Stomach smooth muscle (tissue), 2 donors: Measurements from ENCODE around the gene PDZD2.

Experiments used
- H3K27ac ChIP-seq: one replicate; pipeline ENCODE4 v1.7.0; 2013; ENCODE audit warnings: mild to moderate bottlenecking, low read length, inconsistent platforms
- H3K27me3 ChIP-seq, 2 donors: one replicate each; pipeline ENCODE4 v1.7.0; 2013; ENCODE audit warnings: low read length in 2 of 2; ENCODE audit not compliant: insufficient read depth in 2 of 2, control insufficient read depth in 1 of 2
- H3K36me3 ChIP-seq, 2 donors: one replicate each; pipeline ENCODE4 v1.7.0; 2013; ENCODE audit warnings: low read length in 2 of 2; ENCODE audit not compliant: control insufficient read depth in 2 of 2, insufficient read depth in 2 of 2
- H3K4me1 ChIP-seq: one replicate; pipeline ENCODE4 v1.7.0; 2013; ENCODE audit warnings: low read length; ENCODE audit not compliant: control insufficient read depth, insufficient read depth
- H3K4me3 ChIP-seq, 2 donors: one replicate each; pipeline ENCODE4 v1.7.0; 2013; ENCODE audit warnings: low read length in 2 of 2
- H3K9ac ChIP-seq, 2 donors: one replicate each; pipeline ENCODE4 v1.7.0; 2013; ENCODE audit warnings: low read length in 2 of 2, mild to moderate bottlenecking in 1 of 2
- H3K9me3 ChIP-seq, 2 donors: one replicate each; pipeline ENCODE4 v1.7.0; 2013; ENCODE audit warnings: low read length in 2 of 2; ENCODE audit not compliant: control insufficient read depth in 2 of 2
- donor health status: healthy.
- donor health status: Pancreatic carcinoma.

The PDZD2 gene

GRCh38 chr5:31944684-31945445, 305.9 kb downstream of the PDZD2 start:
- no peak overlapping the region for H3K9ac ChIP-seq
- no peaks in the 10 kb centered on the region for H3K9me3 ChIP-seq
- H3K4me1 ChIP-seq = peaks cover 22% of the 10 kb centered on the region
- no peak overlapping the region for H3K4me3 ChIP-seq
- no peak overlapping the region for H3K27ac ChIP-seq
- H3K36me3 ChIP-seq = no peaks in the 10 kb centered on the region
- no peaks in the 10 kb centered on the region for H3K27me3 ChIP-seq

- Histone ChIP-seq H3K9me3 (no peaks in the 10 kb centered on the region), H3K4me3 (no peak overlapping the region), H3K9ac (no peak overlapping the region), H3K4me1 (peaks cover 11% of the 10 kb centered on the region), H3K36me3 (no peaks in the 10 kb centered on the region), H3K27ac (no peak overlapping the region), H3K27me3 (no peaks in the 10 kb centered on the region)
These were observed 309.1 kb downstream of the PDZD2 start for GRCh38 chr5:31948006-31948405.

DNA sequence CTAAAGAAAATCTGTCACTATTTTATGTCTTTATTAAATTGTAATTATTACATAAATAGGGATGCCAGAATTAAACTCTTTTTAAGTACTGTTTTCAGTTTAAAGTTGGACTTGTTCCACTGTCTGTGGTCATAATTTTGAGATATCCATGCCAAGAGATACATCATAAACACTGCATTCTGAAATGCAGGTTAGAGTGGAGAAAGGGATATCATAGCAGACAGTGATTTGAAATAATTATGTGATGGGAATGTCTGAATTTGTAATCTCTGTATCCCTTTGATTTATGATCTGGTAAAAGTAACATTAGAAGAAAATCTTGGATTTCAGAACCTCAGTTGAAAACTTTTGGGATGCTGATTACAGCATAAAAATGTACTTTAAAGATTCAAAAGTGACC, 313.1 kb downstream of the PDZD2 start:
- H3K9ac ChIP-seq = no peak overlapping the region
- H3K4me1 ChIP-seq = peaks cover 2% of the 10 kb centered on the region
- H3K27ac ChIP-seq = no peak overlapping the region
- H3K9me3 ChIP-seq = no peaks in the 10 kb centered on the region
- no peaks in the 10 kb centered on the region for H3K27me3 ChIP-seq
- H3K4me3 ChIP-seq = no peak overlapping the region
- no peaks in the 10 kb centered on the region for H3K36me3 ChIP-seq

GRCh38 chr5:31954091-31954490, 315.2 kb downstream of the PDZD2 start:
- Histone ChIP-seq H3K27me3 (no peaks in the 10 kb centered on the region), H3K4me3 (no peak overlapping the region), H3K4me1 (peaks cover 3% of the 10 kb centered on the region), H3K36me3 (no peaks in the 10 kb centered on the region), H3K27ac (no peak overlapping the region), H3K9me3 (no peaks in the 10 kb centered on the region), H3K9ac (no peak overlapping the region)

DNA sequence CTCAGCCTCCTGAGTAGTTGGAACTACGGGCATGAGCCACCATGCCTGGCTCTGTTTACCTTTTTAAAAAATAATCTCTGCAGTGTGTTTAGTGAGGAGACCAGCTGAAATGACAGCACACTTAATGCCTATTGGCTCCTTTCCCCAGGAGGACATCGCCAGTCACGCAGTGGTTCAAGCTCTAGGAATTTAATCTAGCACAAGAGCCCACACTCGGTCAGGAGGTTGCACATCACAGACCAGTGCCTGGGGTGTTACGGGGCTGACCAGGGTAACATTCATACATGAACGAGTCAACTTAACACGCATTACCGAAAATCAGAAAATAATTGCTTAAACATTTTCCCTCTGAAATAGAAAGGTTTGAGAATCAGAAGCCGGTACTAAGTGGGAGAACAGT, 318.2 kb downstream of the PDZD2 start:
- peaks cover 4% of the 10 kb centered on the region for H3K4me1 ChIP-seq
- no peaks in the 10 kb centered on the region for H3K27me3 ChIP-seq
- peak overlapping the region in 1 of 2 donors; percentile 10 for H3K4me3 ChIP-seq
- H3K9me3 ChIP-seq = no peaks in the 10 kb centered on the region
- H3K27ac ChIP-seq = no peak overlapping the region
- H3K36me3 ChIP-seq = no peaks in the 10 kb centered on the region
- no peak overlapping the region for H3K9ac ChIP-seq

DNA sequence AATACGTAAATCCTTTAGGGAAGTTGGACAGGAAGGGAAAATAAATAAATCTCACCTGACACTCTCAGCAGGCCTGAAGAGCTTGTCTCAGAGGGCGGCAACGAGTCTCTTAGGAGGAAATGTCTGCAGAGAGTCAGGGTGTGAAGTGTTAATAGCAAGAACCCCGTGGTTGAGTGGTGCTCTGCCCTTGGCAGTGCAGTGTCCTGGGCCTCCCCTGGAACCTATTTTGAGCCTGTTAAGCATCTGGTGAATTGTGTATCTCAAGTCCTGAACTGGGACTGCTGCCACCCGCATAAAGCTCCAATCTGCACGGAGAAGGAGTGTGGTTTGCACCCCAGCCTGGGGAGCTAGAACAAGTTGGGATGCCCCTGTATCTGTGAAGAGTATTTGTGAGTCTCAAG, 323.4 kb downstream of the PDZD2 start:
- Histone ChIP-seq H3K9me3 (no peaks in the 10 kb centered on the region), H3K4me3 (peak overlapping the region; percentile 29 to 40), H3K4me1 (peaks cover 32% of the 10 kb centered on the region), H3K27ac (peak overlapping the region; percentile 62), H3K27me3 (no peaks in the 10 kb centered on the region), H3K36me3 (no peaks in the 10 kb centered on the region), H3K9ac (peak overlapping the region in 1 of 2 donors; percentile 21)

- H3K4me1 ChIP-seq = peaks cover 33% of the 10 kb centered on the region
- H3K4me3 ChIP-seq = peak overlapping the region in 1 of 2 donors; percentile 40
- no peaks in the 10 kb centered on the region for H3K36me3 ChIP-seq
- peak overlapping the region in 1 of 2 donors; percentile 21 for H3K9ac ChIP-seq
- H3K27ac ChIP-seq = peak overlapping the region; percentile 62
- no peaks in the 10 kb centered on the region for H3K9me3 ChIP-seq
- H3K27me3 ChIP-seq = no peaks in the 10 kb centered on the region
These were observed 324.0 kb downstream of the PDZD2 start for GRCh38 chr5:31962871-31963307.

DNA sequence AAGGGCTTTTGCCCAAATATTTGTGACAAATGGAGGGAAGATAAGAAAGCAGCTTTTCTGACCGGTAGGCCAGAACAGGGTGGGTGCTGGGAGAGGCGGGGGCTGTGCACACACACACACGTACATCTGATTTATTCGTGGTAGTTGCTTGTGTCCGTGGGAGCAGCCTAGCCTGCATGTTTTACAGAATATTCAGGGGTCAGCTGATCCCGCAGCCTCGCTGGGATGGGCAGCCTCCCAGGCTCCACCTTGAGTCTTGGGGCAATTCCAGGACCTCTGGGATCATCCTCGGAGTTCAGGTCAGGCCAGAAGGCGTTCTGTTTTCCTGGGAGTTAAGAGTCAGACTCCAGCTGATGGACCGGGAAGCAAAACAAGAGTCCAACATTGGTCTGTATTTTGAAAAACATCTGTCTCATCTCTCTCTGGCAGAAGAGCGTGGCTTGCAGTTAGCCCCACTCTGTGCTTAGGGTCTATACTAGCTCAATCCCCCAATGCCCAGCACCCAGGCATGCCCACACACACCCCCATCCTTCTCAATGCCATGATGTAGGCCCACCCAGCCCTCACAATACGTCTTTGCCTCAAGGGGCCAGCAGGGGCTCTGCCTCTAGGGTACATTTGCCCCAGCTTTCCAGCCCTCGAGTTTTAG, 324.6 kb downstream of the PDZD2 start:
- Histone ChIP-seq H3K36me3 (no peaks in the 10 kb centered on the region), H3K9me3 (no peaks in the 10 kb centered on the region), H3K4me1 (peaks cover 33% of the 10 kb centered on the region), H3K27me3 (no peaks in the 10 kb centered on the region), H3K27ac (peak overlapping the region; percentile 62), H3K4me3 (peak overlapping the region in 1 of 2 donors; percentile 35), H3K9ac (peak overlapping the region; percentile 13 to 21)

DNA sequence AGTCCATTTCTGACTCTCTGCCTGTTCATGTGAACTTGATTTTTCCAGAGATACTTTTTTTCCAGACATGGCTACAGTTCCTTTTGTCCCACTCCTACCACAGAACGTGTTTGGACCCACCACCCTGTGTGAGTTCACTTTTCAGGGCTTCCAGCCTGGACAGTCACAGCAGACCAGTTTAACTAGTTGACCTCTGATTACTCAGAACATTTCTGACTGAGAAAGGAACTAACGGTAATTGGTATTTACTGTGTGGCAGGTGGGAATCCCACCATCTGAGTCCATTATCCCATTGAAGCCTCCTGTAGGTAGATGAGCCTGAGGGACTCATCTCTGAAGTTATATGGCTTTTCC, 325.1 kb downstream of the PDZD2 start:
- Histone ChIP-seq H3K9ac (no peak overlapping the region), H3K4me3 (no peak overlapping the region), H3K27ac (peak overlapping the region; percentile 62), H3K36me3 (no peaks in the 10 kb centered on the region), H3K4me1 (peaks cover 33% of the 10 kb centered on the region), H3K9me3 (no peaks in the 10 kb centered on the region), H3K27me3 (no peaks in the 10 kb centered on the region)

DNA sequence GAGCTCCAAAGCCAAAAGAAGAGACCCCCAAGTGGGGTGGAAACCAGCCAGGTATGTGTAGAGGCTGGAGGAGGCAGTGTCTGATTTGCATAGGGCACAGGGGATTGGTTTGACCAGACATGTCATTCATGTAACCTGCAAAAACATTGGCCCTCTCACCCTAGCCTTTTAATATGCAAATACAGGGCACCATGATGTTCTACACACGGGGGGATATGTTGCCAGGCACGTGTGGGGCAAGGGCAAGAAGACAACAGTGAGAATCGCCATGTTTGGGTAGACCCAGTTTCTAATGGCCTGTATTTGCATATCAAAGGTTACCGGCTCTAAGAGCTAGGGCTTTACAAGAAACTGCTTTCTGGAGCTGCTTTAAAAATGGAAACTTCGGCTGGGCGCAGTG, 326.3 kb downstream of the PDZD2 start:
- Histone ChIP-seq H3K9me3 (no peaks in the 10 kb centered on the region), H3K4me3 (no peak overlapping the region)

GRCh38 chr5:31966936-31967335, 328.0 kb downstream of the PDZD2 start:
- H3K4me3 ChIP-seq = peak overlapping the region in 1 of 2 donors; percentile 40
- H3K4me1 ChIP-seq = peaks cover 33% of the 10 kb centered on the region
- no peaks in the 10 kb centered on the region for H3K36me3 ChIP-seq

More for the DNA sequence above, 326.3 kb downstream of the PDZD2 start:
- Histone ChIP-seq H3K27ac (no peak overlapping the region), H3K36me3 (no peaks in the 10 kb centered on the region), H3K4me1 (peaks cover 33% of the 10 kb centered on the region), H3K9ac (no peak overlapping the region), H3K27me3 (no peaks in the 10 kb centered on the region)

More at GRCh38 chr5:31966936-31967335, 328.0 kb downstream of the PDZD2 start:
- H3K27me3 ChIP-seq = no peaks in the 10 kb centered on the region
- no peak overlapping the region for H3K9ac ChIP-seq
- H3K27ac ChIP-seq = no peak overlapping the region
- no peaks in the 10 kb centered on the region for H3K9me3 ChIP-seq
